Esophagus squamous epithelium (tissue), 5 donors: ENCODE measurements around the gene TSPO2. TPM values are rescaled to one million over a fixed set of nuclear protein-coding genes. Genes with fewer than 3 reads are reported as not detected.

Experiments used
- DNase-seq: peaks from one replicate; lab custom pipeline; 2025; lab: John Stamatoyannopoulos, UW
- H3K27ac ChIP-seq, 4 donors: fragments of 200-600 bp; sonication (generic); one replicate each; pipeline ENCODE4 v1.5.1; 2016 to 2019; ENCODE audit warnings: mild to moderate bottlenecking in 1 of 4
- H3K27me3 ChIP-seq, 4 donors: fragments of 200-600 bp; sonication (generic); 1 replicate in 3 of 4; 2 replicates in 1 of 4; pipeline versions ENCODE4 v1.5.1 to v1.6.0; 2017 to 2021; ENCODE audit warnings: antibody characterized with exemption in 1 of 4
- H3K36me3 ChIP-seq, 3 donors: fragments of 200-600 bp; sonication (generic); one replicate each; pipeline ENCODE4 v1.5.1; 2016 to 2019
- H3K4me1 ChIP-seq, 3 donors: fragments of 200-600 bp; sonication (generic); one replicate each; pipeline ENCODE4 v1.5.1; 2017 to 2019
- H3K4me3 ChIP-seq, 4 donors: fragments of 200-600 bp; sonication (generic); 1 replicate in 3 of 4; 2 replicates in 1 of 4; pipeline ENCODE4 v1.5.1; 2016 to 2019; ENCODE audit warnings: mild to moderate bottlenecking in 2 of 4, moderate library complexity in 1 of 4
- H3K9me3 ChIP-seq, 3 donors: fragments of 200-600 bp; sonication (generic); one replicate each; pipeline ENCODE4 v1.5.1; 2016 to 2019
- CTCF ChIP-seq, 6 experiments: fragments of 450-650 bp in 4 of 6; fragments of 200-600 bp in 2 of 6; sonication (generic) in 2 of 6; IDR thresholded peaks; one replicate each; pipeline ENCODE4 v1.5.1; 2016 to 2019; ENCODE audit warnings: antibody characterized with exemption in 6 of 6, mild to moderate bottlenecking in 4 of 6, moderate library complexity in 4 of 6
- POLR2A ChIP-seq, 4 donors: fragments of 450-650 bp; IDR thresholded peaks; one replicate each; pipeline ENCODE4 v1.6.1; 2017; ENCODE audit warnings: antibody characterized with exemption in 4 of 4, mild to moderate bottlenecking in 4 of 4, moderate library complexity in 3 of 4
- WGBS, 2 donors: methylation state at CpG; one replicate each; pipeline ENCODE4 v1.1.5; 2018; 5-methylcytosine and 5-hydroxymethylcytosine counted together
- intact Hi-C: fragments of 100-400 bp; cut with DNase I; formaldehyde crosslinking; loops from one replicate; pipeline ENCODE4 v1.15.0; 2022
- total RNA-seq, 4 donors: library from RNA; depleted of rRNA; stranded (reverse); fragments of >200 nt; gene quantifications; one replicate each; pipeline ENCODE4 v1.1.0, GENCODE V29; 2016
- donor health status: DM: yes; HTN: yes; CAD: no.

Gene TSPO2
- not detected for total RNA-seq

GRCh38 chr6:41042226-41043055 is at the start of gene TSPO2:
Gene TSPO2, plus strand, starts transcription at chr6:41042467. Its CDS starts 519 bp downstream, at chr6:41042986.
- no peaks in the 10 kb centered on the region for H3K27me3 ChIP-seq
- WGBS, 2 donors = 82 to 85% methylated on average over 7 of the region's 10 CpGs
- H3K4me3 ChIP-seq = no peak within 1 kb of the TSS
- no peaks in the 10 kb centered on the region for H3K36me3 ChIP-seq
- peaks cover 0 to 24% (median 5%) of the 10 kb centered on the region in 3 donors for H3K4me1 ChIP-seq
- H3K9me3 ChIP-seq = no peaks in the 10 kb centered on the region
- intact Hi-C loops = no loop called here
- TF ChIP-seq CTCF (IDR thresholded peaks at IDR 0.05) (no peak), POLR2A (IDR thresholded peaks at IDR 0.05) (no peak)
- DNase-seq = no peak
- no peak within 1 kb of the TSS for H3K27ac ChIP-seq

- no peak overlapping the region for H3K4me3 ChIP-seq
- TF ChIP-seq POLR2A (IDR thresholded peaks at IDR 0.05) (no peak), CTCF (IDR thresholded peaks at IDR 0.05) (no peak)
- intact Hi-C loops = no loop called here
- H3K27me3 ChIP-seq = peaks cover 0 to 9% (median 0%) of the 10 kb centered on the region in 4 donors
- H3K4me1 ChIP-seq = peaks cover 0 to 15% (median 3%) of the 10 kb centered on the region in 3 donors
- DNase-seq = no peak
- WGBS, 2 donors = 76 to 81% methylated on average over 3 of the region's 3 CpGs
- no peak overlapping the region for H3K27ac ChIP-seq
- H3K9me3 ChIP-seq = no peaks in the 10 kb centered on the region
- no peaks in the 10 kb centered on the region for H3K36me3 ChIP-seq
Measured at GRCh38 chr6:40992746-40993145, 49.5 kb upstream of the TSPO2 start.

- 38 to 43% methylated on average over 5 to 6 of the region's 6 CpGs for WGBS, 2 donors
- H3K4me3 ChIP-seq = no peak overlapping the region
- no peak for DNase-seq
- intact Hi-C loops = no loop called here
- H3K27me3 ChIP-seq = no peaks in the 10 kb centered on the region
- peak overlapping the region in 1 of 4 donors; percentile 12 for H3K27ac ChIP-seq
- TF ChIP-seq CTCF (IDR thresholded peaks at IDR 0.05) (no peak), POLR2A (IDR thresholded peaks at IDR 0.05) (no peak)
- no peaks in the 10 kb centered on the region for H3K9me3 ChIP-seq
- H3K4me1 ChIP-seq = peaks cover 0 to 22% (median 4%) of the 10 kb centered on the region in 3 donors
- H3K36me3 ChIP-seq = no peaks in the 10 kb centered on the region
Measured at GRCh38 chr6:40996591-40997233, 45.6 kb upstream of the TSPO2 start.

GRCh38 chr6:40997234-40997957 is 44.9 kb upstream of the TSPO2 start:
- 38 to 47% methylated on average over 3 of the region's 4 CpGs for WGBS, 2 donors
- H3K27ac ChIP-seq = peak overlapping the region in 1 of 4 donors; percentile 12
- no peak for DNase-seq

More at GRCh38 chr6:40997234-40997957, 44.9 kb upstream of the TSPO2 start:
- no peak overlapping the region for H3K4me3 ChIP-seq
- intact Hi-C loops = no loop called here
- peaks cover 0 to 22% (median 4%) of the 10 kb centered on the region in 3 donors for H3K4me1 ChIP-seq
- no peak for TF ChIP-seq POLR2A (IDR thresholded peaks at IDR 0.05)
- TF ChIP-seq CTCF (IDR thresholded peaks at IDR 0.05) = no peak
- H3K27me3 ChIP-seq = peaks cover 0 to 2% (median 0%) of the 10 kb centered on the region in 4 donors
- H3K9me3 ChIP-seq = no peaks in the 10 kb centered on the region
- no peaks in the 10 kb centered on the region for H3K36me3 ChIP-seq
